HG02981 (cell line): Measurements from ENCODE around the gene LRRC27.
"Not testable (repeated sequence)": the region's sequence is repeated elsewhere in the genome, so short reads cannot be mapped to it uniquely, and the experiment has no call there.

Experiments used
- ATAC-seq: cut with Tn5 transposase; IDR thresholded peaks from one replicate; pipeline ENCODE4 v1.9.1; 2021; ENCODE audit warnings: mild to moderate bottlenecking, moderate library complexity; ENCODE audit not compliant: unreplicated experiment

The LRRC27 gene

GRCh38 chr10:132386419-132386831 is 54.4 kb downstream of the LRRC27 start:
- no peak for ATAC-seq

DNA sequence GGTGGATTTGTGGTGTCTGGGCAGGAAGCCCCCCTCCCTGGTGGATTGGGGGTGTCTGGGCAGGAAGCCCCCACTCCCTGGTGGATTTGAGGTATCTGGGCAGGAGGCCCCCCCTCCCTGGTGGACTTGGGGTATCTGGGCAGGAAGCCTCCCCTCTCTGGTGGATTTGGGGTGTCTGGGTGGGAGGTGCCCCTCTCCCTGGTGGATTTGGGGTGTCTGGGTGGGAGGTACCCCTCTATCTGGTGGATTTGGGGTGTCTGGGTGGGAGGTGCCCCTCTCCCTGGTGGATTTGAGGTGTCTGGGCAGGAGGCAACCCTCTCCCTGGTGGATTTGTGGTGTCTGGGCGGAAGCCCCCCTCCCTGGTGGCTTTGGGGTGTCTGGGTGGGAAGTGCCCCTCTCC is 54.9 kb downstream of the LRRC27 start:
- not testable (repeated sequence) for ATAC-seq

DNA sequence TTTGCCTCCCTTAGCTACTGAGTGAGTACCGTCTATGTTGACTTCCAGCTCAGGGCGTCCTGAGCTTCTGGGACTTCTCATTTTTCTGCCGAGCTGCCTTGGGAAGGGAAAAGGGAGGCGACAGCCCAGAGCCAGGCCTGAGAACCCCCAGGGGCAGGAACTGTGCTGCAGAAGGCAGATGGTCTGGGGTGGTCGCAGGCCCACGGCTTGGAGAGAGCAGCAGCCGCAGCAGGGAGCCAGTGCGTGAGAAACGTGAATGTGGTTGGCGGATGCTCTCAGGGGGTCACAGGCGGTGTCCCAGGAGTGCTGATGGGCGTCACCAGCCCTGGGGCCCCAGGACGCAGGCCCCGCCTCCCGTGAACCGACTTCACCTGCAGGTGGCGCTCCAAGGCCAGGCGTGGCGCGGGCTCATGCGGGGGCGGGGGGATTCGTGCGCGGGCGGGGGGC is 55.8 kb downstream of the LRRC27 start:
- peak; percentile 54 for ATAC-seq

DNA sequence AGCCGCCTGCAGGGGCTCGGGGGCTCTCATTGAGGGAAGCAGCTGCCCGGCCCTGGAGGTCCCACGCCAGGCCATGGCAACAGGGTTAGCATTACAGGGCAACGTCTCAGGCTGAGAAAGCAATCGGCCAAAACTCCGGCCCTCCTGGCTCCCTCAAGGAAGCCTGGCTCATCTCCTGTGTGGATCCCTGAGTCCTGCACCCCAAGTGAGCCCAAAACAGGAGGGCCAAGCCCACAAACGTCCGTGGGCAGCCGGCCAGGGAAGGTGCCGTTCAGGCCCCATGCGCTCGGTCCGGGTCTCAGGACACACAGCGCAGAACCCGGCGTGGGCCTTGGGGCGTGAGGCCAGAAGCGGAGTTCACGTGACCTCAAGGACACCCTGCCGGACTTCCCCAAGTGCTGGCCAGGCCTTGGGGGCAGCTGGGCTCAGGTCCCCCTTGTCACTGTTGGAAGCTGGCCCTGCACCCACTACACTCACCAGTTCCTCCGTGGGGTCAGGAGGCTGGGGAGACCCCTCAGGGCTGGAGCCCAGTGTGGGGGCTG is 57.0 kb downstream of the LRRC27 start:
- no peak for ATAC-seq

DNA sequence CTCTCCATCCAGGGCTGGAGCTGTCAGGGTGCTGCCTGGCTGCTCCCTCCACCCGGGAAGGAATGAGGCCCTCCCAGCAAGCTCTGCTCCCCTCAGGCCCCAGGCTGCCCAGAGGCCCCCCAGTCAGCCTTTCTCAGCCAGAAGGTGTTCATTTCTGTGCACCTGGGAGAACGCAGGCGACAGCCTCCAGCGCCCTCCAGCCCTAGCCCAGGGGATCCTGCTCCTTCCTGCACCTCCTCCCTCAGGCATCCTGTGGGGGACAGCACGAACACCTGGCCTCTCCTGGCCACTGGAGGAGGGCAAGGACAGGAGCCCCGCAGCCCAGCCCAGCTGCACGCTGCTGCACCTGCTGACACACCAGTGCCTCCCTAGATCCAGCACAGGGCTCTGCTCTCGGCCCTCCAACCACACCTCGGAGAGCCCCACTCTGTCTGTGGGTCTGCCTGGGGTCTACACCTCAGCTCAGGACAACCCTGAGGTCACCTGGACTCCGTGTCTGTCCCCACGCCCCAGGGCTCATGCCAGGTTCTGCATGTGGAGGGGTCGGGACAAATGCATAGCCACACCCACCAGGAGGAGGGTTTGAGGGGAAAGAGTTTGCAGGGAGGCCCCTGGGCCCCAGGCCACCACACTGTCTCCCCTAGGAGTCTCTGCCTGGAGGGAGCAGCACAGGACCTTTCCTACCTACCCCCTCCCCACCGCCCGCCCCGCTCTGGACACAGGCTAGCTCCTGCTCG is 57.6 kb downstream of the LRRC27 start:
- no peak for ATAC-seq

GRCh38 chr10:132390170-132390920 is 58.4 kb downstream of the LRRC27 start:
- no peak for ATAC-seq

- no peak for ATAC-seq
These were observed 59.1 kb downstream of the LRRC27 start for GRCh38 chr10:132390921-132391675.

DNA sequence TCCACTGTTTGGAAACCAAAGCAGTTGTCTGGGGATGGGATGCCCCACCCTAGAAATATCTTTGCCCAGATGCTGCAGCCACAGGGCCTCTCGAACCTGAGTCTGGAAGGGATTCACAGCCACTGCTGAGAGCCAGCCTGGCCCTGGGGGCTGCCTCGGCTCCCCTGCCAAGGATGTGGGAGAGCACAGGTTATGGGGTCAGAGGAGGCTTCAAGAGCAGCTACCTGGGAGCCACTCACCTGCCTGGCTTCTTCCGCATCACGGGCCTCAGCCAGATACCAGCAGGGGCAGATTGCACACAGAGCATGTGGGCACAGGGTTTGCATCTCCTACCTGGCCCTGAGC is 59.7 kb downstream of the LRRC27 start:
- no peak for ATAC-seq

DNA sequence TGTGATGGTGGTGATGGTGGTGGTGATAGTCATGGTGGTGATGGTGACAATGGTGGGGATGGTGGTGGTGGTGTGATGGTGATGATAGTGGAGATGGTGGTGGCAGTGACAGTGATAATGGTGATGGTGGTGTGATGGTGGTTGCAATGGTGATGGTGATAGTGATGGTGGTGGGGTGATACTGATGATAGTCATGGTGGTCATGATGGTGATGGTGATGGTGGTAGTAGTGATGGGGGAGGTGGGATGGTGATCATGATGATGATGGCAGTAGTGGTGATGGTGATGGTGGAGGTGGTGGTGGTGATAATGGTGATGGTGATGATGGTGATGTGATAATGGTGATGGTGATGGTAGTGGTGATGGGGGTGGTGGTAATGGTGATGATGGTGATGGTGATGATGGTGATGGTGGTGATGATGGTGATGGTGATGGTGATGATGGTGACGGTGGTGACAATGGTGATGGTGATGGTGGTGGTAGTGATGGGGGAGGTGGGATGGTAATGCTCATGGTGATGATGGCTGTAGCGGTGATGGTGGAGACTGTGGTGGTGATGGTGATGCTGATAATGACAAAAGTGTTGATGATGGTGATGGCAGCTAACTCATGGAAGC is 60.3 kb downstream of the LRRC27 start:
- ATAC-seq: no peak

GRCh38 chr10:132392811-132393694 is 61.1 kb downstream of the LRRC27 start:
- ATAC-seq: no peak

- ATAC-seq: no peak
These were observed 61.7 kb downstream of the LRRC27 start for GRCh38 chr10:132393695-132394181.

GRCh38 chr10:132394201-132394811 is 62.3 kb downstream of the LRRC27 start:
- ATAC-seq: no peak

DNA sequence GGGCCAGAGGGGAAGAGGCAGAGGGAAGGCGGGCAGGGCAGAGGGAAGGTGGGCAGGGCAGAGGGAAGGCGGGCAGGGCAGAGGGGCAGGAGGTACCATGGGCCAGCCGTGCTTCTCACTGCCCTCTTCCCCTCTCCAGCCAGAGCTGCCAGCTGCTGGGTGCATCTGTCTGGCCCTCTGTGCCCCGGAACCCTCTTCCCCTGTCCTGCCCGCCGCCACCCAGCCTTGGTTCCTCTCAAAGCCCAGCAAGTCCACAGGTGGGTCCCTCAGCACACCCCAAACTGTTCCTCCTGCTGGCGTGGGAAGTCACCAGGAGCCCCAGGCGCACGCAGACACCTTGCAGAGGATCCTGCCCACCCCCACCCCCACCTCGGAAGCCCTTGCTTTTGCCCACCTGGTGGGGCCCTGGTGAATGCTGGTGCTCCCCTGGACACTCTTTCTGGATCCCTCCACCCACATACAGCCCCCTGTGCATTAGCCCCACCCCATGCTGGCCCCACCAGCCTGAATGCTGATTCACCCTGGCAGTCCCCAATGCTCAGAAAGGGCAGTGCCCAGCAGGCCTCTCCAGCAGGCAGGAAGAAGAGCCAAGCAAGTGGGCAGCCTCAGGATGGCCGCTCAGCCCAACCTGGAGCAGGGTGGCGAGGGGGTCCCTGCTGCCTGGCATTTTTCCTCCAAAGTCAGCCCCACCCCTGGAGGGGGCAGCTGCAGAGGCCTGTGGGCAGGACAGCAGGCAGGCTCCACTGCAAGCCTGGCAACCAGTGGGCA is 63.1 kb downstream of the LRRC27 start:
- no peak for ATAC-seq

- ATAC-seq: peak; percentile 2
These were observed 63.9 kb downstream of the LRRC27 start for GRCh38 chr10:132395704-132396493.

DNA sequence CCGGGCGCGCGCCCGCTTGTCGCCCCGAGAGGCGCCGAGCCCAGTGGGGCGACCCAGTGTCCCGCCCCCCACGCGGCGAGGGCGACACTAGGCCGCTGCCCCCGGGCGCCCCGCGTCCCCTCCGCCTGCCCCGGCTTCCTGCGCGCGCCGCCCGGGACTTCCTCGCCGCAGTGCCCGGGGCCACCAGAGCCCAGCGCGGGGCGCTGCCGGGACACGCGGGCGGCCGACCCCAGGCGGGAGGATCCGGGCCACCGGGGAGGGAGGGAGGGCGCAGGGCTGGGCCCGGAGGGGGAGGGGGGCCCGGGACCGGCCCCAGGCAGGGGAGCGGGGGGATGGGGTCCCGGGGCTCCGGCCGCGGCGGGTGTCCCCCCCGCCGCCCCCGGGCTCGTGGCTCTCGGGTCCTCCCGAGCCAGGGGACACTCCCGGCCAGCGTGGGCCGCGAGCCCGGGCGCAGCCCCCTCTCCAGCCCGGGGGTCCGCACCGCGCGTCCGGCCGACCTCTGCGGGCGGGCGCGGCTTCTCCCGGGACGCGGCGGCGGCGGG is 64.6 kb downstream of the LRRC27 start:
- ATAC-seq: peak; percentile 55

GRCh38 chr10:132397036-132397541 is 65.1 kb downstream of the LRRC27 start, which contains the start of gene PWWP2B:
Gene PWWP2B (plus strand): TSS chr10:132397200. CDS start chr10:132397227, 27 bp downstream.
- ATAC-seq: peak; percentile 36
